Endodermal cell (in vitro differentiated cells): ENCODE results near the gene CLCF1. TPM values are rescaled to one million over a fixed set of nuclear protein-coding genes. Genes with fewer than 3 reads are reported as not detected.

ENCODE experiments used
- DNase-seq: peaks from one replicate; pipeline ENCODE4 v3.0.0-alpha.2; 2017
- H3K27ac ChIP-seq: 2 replicates; pipeline ENCODE4 v1.5.1; 2013; ENCODE audit warnings: mild to moderate bottlenecking, low read depth, low read length, moderate library complexity
- H3K27me3 ChIP-seq: 2 replicates; pipeline ENCODE4 v1.6.1; 2013; ENCODE audit warnings: mild to moderate bottlenecking, low read length, moderate library complexity; ENCODE audit not compliant: insufficient read depth, control insufficient read depth, poor library complexity, severe bottlenecking
- H3K36me3 ChIP-seq: 2 replicates; pipeline ENCODE4 v1.7.0; 2013; ENCODE audit warnings: mild to moderate bottlenecking, low read length, moderate library complexity; ENCODE audit not compliant: control insufficient read depth, insufficient read depth
- H3K4me1 ChIP-seq: one replicate; pipeline ENCODE4 v1.7.0; 2013; ENCODE audit warnings: low read length; ENCODE audit not compliant: control insufficient read depth, insufficient read depth
- H3K4me3 ChIP-seq: 2 replicates; pipeline ENCODE4 v1.5.1; 2013; ENCODE audit warnings: mild to moderate bottlenecking, low read length, moderate library complexity
- H3K9ac ChIP-seq: 2 replicates; pipeline ENCODE4 v1.6.1; 2013; ENCODE audit warnings: mild to moderate bottlenecking, low read length, moderate library complexity; ENCODE audit not compliant: poor library complexity, severe bottlenecking; ENCODE audit errors: extremely low read depth
- H3K9me3 ChIP-seq: 2 replicates; pipeline ENCODE4 v1.6.1; 2013; ENCODE audit warnings: mild to moderate bottlenecking, low read length, moderate library complexity; ENCODE audit not compliant: control insufficient read depth
- H3K27ac Mint-ChIP-seq: 2 replicates; pipeline ENCODE4 v1.8.0; 2020; ENCODE audit warnings: mixed read lengths
- H3K27me3 Mint-ChIP-seq: 2 replicates; pipeline ENCODE4 v1.8.0; 2021; ENCODE audit warnings: mild to moderate bottlenecking, mixed read lengths; ENCODE audit not compliant: insufficient read depth
- H3K36me3 Mint-ChIP-seq: 2 replicates; pipeline ENCODE4 v1.8.0; 2020; ENCODE audit warnings: low read depth, mixed read lengths
- H3K4me1 Mint-ChIP-seq: 2 replicates; pipeline ENCODE4 v1.8.0; 2020; ENCODE audit warnings: mixed read lengths
- H3K4me3 Mint-ChIP-seq: 2 replicates; pipeline ENCODE4 v1.8.0; 2020; ENCODE audit warnings: mild to moderate bottlenecking, moderate library complexity, mixed read lengths
- H3K9me3 Mint-ChIP-seq: 2 replicates; pipeline ENCODE4 v1.8.0; 2020; ENCODE audit warnings: mild to moderate bottlenecking, mixed read lengths
- CTCF ChIP-seq: fragments of 200-600 bp; sonication (generic); conservative IDR thresholded peaks from 2 replicates; pipeline ENCODE4 v1.5.0; 2021; ENCODE audit warnings: antibody characterized with exemption, mild to moderate bottlenecking
- WGBS, 2 experiments: methylation state at CpG; one replicate each; pipeline versions ENCODE4 v1.1.5 to v1.1.7; 2013; ENCODE audit warnings: missing lambda C conversion rate in 2 of 2, mixed read lengths in 1 of 2; ENCODE audit not compliant: insufficient coverage in 1 of 2, insufficient read length in 1 of 2; 5-methylcytosine and 5-hydroxymethylcytosine counted together
- total RNA-seq, 2 donors: library from RNA; stranded (reverse); fragmentation: NEBNext Ultra II Directional in 1 of 2; extraction: Animal tissue kit (Norgen Biotek cat#: 25700) in 1 of 2; gene quantifications; 2 replicates in 1 of 2; 3 replicates in 1 of 2; pipeline ENCODE4 v1.2.1, GENCODE V29; 2021

CLCF1 gene
- total RNA-seq, 2 donors from 2014 or later, result 3.6 to 4.8 TPM

- Histone ChIP-seq H3K36me3 (no peaks in the 10 kb centered on the region), H3K27me3 (peaks cover 9% of the 10 kb centered on the region), H3K9ac (no peak overlapping the region), H3K27ac (no peak overlapping the region), H3K4me3 (no peak overlapping the region), H3K9me3 (no peaks in the 10 kb centered on the region), H3K4me1 (no peaks in the 10 kb centered on the region)
- peak; percentile 95 for DNase-seq
- Mint-ChIP-seq H3K9me3 (no peaks in the 10 kb centered on the region), H3K36me3 (no peaks in the 10 kb centered on the region), H3K27me3 (peaks cover 44% of the 10 kb centered on the region), H3K4me3 (no peak overlapping the region), H3K4me1 (peaks cover 10% of the 10 kb centered on the region), H3K27ac (no peak overlapping the region)
- TF ChIP-seq CTCF, result peak; percentile 98
- 47 to 50% methylated on average over 15 to 16 of the region's 16 CpGs for WGBS, 2 experiments
Observed at GRCh38 chr11:67382276-67383136, 9.1 kb upstream of the CLCF1 start.

GRCh38 chr11:67381244-67381972 lies 8.0 kb upstream of the CLCF1 start:
- H3K27ac Mint-ChIP-seq, result no peak overlapping the region

More at GRCh38 chr11:67381244-67381972, 8.0 kb upstream of the CLCF1 start:
- no peak for DNase-seq
- TF ChIP-seq CTCF, result no peak
- Mint-ChIP-seq H3K36me3 (no peaks in the 10 kb centered on the region), H3K9me3 (no peaks in the 10 kb centered on the region), H3K4me1 (peaks cover 7% of the 10 kb centered on the region), H3K27me3 (peaks cover 55% of the 10 kb centered on the region), H3K4me3 (no peak overlapping the region)
- H3K27me3 ChIP-seq, result peaks cover 9% of the 10 kb centered on the region
- H3K4me1 ChIP-seq, result peaks cover 6% of the 10 kb centered on the region
- WGBS, 2 experiments, result 93 to 97% methylated on average over 10 to 13 of the region's 13 CpGs
- H3K9me3 ChIP-seq, result no peaks in the 10 kb centered on the region
- no peak overlapping the region for H3K4me3 ChIP-seq
- H3K9ac ChIP-seq, result no peak overlapping the region
- H3K36me3 ChIP-seq, result no peaks in the 10 kb centered on the region
- no peak overlapping the region for H3K27ac ChIP-seq
